Measurements from ENCODE around the gene CYTH4. TPM values are rescaled to one million over a fixed set of nuclear protein-coding genes. Genes with fewer than 3 reads are reported as not detected.

The CYTH4 gene
- total RNA-seq, 2 donors from 2014 or later: 3.0 to 7.4 TPM

GRCh38 chr22:37354670-37355069, 72.4 kb downstream of the CYTH4 start:
- Histone ChIP-seq H3K9me3 (no peaks in the 10 kb centered on the region), H3K9ac (ENCODE audit: low read depth in 2 of 2, low read length in 2 of 2) (no peak overlapping the region), H3K36me3 (no peaks in the 10 kb centered on the region), H3K4me3 (no peak overlapping the region), H3K27me3 (no peaks in the 10 kb centered on the region), H3K4me1 (no peaks in the 10 kb centered on the region), H3K27ac (no peak overlapping the region)
- DNase-seq: no peak
- TF ChIP-seq, protein P1, sequence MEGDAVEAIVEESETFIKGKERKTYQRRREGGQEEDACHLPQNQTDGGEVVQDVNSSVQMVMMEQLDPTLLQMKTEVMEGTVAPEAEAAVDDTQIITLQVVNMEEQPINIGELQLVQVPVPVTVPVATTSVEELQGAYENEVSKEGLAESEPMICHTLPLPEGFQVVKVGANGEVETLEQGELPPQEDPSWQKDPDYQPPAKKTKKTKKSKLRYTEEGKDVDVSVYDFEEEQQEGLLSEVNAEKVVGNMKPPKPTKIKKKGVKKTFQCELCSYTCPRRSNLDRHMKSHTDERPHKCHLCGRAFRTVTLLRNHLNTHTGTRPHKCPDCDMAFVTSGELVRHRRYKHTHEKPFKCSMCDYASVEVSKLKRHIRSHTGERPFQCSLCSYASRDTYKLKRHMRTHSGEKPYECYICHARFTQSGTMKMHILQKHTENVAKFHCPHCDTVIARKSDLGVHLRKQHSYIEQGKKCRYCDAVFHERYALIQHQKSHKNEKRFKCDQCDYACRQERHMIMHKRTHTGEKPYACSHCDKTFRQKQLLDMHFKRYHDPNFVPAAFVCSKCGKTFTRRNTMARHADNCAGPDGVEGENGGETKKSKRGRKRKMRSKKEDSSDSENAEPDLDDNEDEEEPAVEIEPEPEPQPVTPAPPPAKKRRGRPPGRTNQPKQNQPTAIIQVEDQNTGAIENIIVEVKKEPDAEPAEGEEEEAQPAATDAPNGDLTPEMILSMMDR (IDR thresholded peaks at IDR 0.05): no peak
- intact Hi-C loops (cut with DNase I): no loop called here

- TF ChIP-seq, protein P1 (IDR thresholded peaks at IDR 0.05): no peak
- Histone ChIP-seq H3K27me3 (no peaks in the 10 kb centered on the region), H3K4me1 (no peaks in the 10 kb centered on the region), H3K4me3 (no peak overlapping the region), H3K27ac (no peak overlapping the region), H3K9me3 (no peaks in the 10 kb centered on the region), H3K9ac (ENCODE audit: low read depth in 2 of 2, low read length in 2 of 2) (no peak overlapping the region), H3K36me3 (no peaks in the 10 kb centered on the region)
- intact Hi-C loops (cut with DNase I): no loop called here
- no peak for DNase-seq
Observed at GRCh38 chr22:37355174-37355573, 72.9 kb downstream of the CYTH4 start.

GRCh38 chr22:37356922-37357321, 74.6 kb downstream of the CYTH4 start:
- Histone ChIP-seq H3K27ac (no peak overlapping the region), H3K27me3 (no peaks in the 10 kb centered on the region), H3K9ac (ENCODE audit: low read depth in 2 of 2, low read length in 2 of 2) (no peak overlapping the region), H3K4me1 (no peaks in the 10 kb centered on the region), H3K9me3 (no peaks in the 10 kb centered on the region), H3K4me3 (no peak overlapping the region), H3K36me3 (no peaks in the 10 kb centered on the region)
- TF ChIP-seq, protein P1 (IDR thresholded peaks at IDR 0.05): no peak
- intact Hi-C loops (cut with DNase I): no loop called here
- DNase-seq: no peak

GRCh38 chr22:37357446-37358075, 75.3 kb downstream of the CYTH4 start:
- no peak overlapping the region for H3K4me3 ChIP-seq
- H3K27me3 ChIP-seq: no peaks in the 10 kb centered on the region
- H3K4me1 ChIP-seq: no peaks in the 10 kb centered on the region
- TF ChIP-seq, protein P1 (IDR thresholded peaks at IDR 0.05): no peak
- DNase-seq: no peak
- no peaks in the 10 kb centered on the region for H3K9me3 ChIP-seq
- intact Hi-C loops (cut with DNase I): no loop called here
- no peak overlapping the region for H3K9ac ChIP-seq (ENCODE audit: low read depth in 2 of 2, low read length in 2 of 2)
- no peaks in the 10 kb centered on the region for H3K36me3 ChIP-seq
- H3K27ac ChIP-seq: no peak overlapping the region

DNA sequence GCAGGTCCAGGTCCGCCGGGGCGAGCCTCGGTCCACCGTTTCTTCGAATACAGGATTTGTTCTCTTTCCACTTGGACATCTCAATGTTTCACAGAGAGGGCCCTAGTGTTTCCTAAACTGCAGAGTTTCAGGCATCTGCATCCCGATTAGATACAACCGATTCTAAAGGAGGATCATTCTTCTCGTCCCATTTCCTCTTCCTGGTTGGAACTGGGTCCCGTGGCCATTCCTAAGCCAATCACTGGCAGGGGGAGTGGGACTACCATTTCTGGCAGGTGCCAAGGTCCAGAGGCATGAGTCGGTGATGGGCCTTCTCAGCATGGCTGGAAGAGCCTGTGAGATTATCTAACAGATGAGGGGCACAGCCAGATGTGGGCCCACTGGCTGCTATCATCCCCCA, 76.1 kb downstream of the CYTH4 start:
- no peaks in the 10 kb centered on the region for H3K36me3 ChIP-seq
- H3K4me1 ChIP-seq: no peaks in the 10 kb centered on the region
- TF ChIP-seq, protein P1 (IDR thresholded peaks at IDR 0.05): no peak
- DNase-seq: no peak
- no peaks in the 10 kb centered on the region for H3K27me3 ChIP-seq
- no peak overlapping the region for H3K9ac ChIP-seq (ENCODE audit: low read depth in 2 of 2, low read length in 2 of 2)
- H3K27ac ChIP-seq: no peak overlapping the region
- H3K4me3 ChIP-seq: no peak overlapping the region
- intact Hi-C loops (cut with DNase I): no loop called here
- no peaks in the 10 kb centered on the region for H3K9me3 ChIP-seq
